HEK293 (cell line): ENCODE data around the gene PTCHD1.
A peak's percentile ranks its signal among the peaks of the same experiment; 100 is the strongest.

Experiments used
- CTCF ChIA-PET: fragments of 350-600 bp; formaldehyde crosslinking; extraction: SDS; loops from one replicate; lab custom pipeline; 2021; ENCODE audit warnings: antibody characterized with exemption; lab: Yijun Ruan, JAX
- POLR2A ChIA-PET: fragments of 300-600 bp; formaldehyde crosslinking; extraction: SDS; loops from one replicate; lab custom pipeline; 2020; ENCODE audit warnings: antibody characterized with exemption, inconsistent platforms; lab: Yijun Ruan, JAX
- H3K27ac ChIP-seq: fragments of 200-500 bp; sonication (Bioruptor generic); 2 replicates; pipeline ENCODE4 v1.5.1; 2014; ENCODE audit warnings: low read depth, low read length, control low read depth, inconsistent platforms; ENCODE audit errors: extremely low read depth
- H3K36me3 ChIP-seq, 2 experiments: fragments of 200-500 bp in 1 of 2; sonication (Bioruptor generic) in 1 of 2; 1 replicate in 1 of 2; 2 replicates in 1 of 2; pipeline ENCODE4 v1.5.1; 2014 to 2017; ENCODE audit warnings: inconsistent platforms in 2 of 2, low read length in 2 of 2; ENCODE audit not compliant: control insufficient read depth in 2 of 2, insufficient read depth in 1 of 2
- H3K4me1 ChIP-seq: fragments of 200-500 bp; sonication (Bioruptor generic); 2 replicates; pipeline ENCODE4 v1.5.1; 2014; ENCODE audit warnings: mild to moderate bottlenecking, low read length, inconsistent platforms; ENCODE audit not compliant: control insufficient read depth, insufficient read depth
- H3K4me3 ChIP-seq: 2 replicates; pipeline ENCODE4 v1.5.1; 2011; ENCODE audit warnings: low read depth, mild to moderate bottlenecking, control low read depth, low read length, moderate library complexity
- H3K9me3 ChIP-seq: fragments of 200-500 bp; sonication (Bioruptor generic); 2 replicates; pipeline ENCODE4 v1.5.1; 2014; ENCODE audit warnings: low read depth, low read length, inconsistent platforms; ENCODE audit not compliant: control insufficient read depth, insufficient read depth
- ELK4 ChIP-seq: IDR thresholded peaks from 2 replicates; pipeline ENCODE4 v1.6.1; 2011; ENCODE audit warnings: mild to moderate bottlenecking, low read depth, low read length, borderline replicate concordance
- PRDM6 ChIP-seq: fragments of 450-650 bp; formaldehyde crosslinking; IDR thresholded peaks from 2 replicates; pipeline ENCODE4 v1.5.1; 2017; ENCODE audit warnings: missing biosample characterization, missing genetic modification characterization
- SCRT2 ChIP-seq: fragments of 450-650 bp; formaldehyde crosslinking; IDR thresholded peaks from 2 replicates; pipeline ENCODE4 v1.5.1; 2016; ENCODE audit warnings: missing biosample characterization, missing genetic modification characterization
- SETDB1 ChIP-seq: IDR thresholded peaks from one replicate; pipeline ENCODE4 v1.6.1; 2017; ENCODE audit warnings: mild to moderate bottlenecking, low read length, moderate library complexity, mixed read lengths; ENCODE audit not compliant: insufficient read length
- SP3 ChIP-seq: fragments of 450-650 bp; formaldehyde crosslinking; IDR thresholded peaks from 2 replicates; pipeline ENCODE4 v1.5.1; 2016; ENCODE audit warnings: missing biosample characterization, missing genetic modification characterization
- ZBTB1 ChIP-seq: fragments of 450-650 bp; formaldehyde crosslinking; IDR thresholded peaks from 2 replicates; pipeline ENCODE4 v1.5.1; 2016; ENCODE audit warnings: missing biosample characterization, missing genetic modification characterization
- ZBTB7A ChIP-seq: fragments of 450-650 bp; formaldehyde crosslinking; IDR thresholded peaks from 2 replicates; pipeline ENCODE4 v1.5.1; 2016; ENCODE audit warnings: low read depth, missing biosample characterization, missing genetic modification characterization
- ZNF157 ChIP-seq: fragments of 450-650 bp; formaldehyde crosslinking; IDR thresholded peaks from 2 replicates; pipeline ENCODE4 v1.5.1; 2016; ENCODE audit warnings: missing biosample characterization, missing genetic modification characterization
- ZNF23 ChIP-seq: fragments of 450-650 bp; formaldehyde crosslinking; IDR thresholded peaks from 2 replicates; pipeline ENCODE4 v1.5.1; 2016; ENCODE audit warnings: missing biosample characterization, missing genetic modification characterization, borderline replicate concordance
- ZNF510 ChIP-seq: fragments of 450-650 bp; formaldehyde crosslinking; IDR thresholded peaks from 2 replicates; pipeline ENCODE4 v1.5.1; 2018; ENCODE audit warnings: mild to moderate bottlenecking, missing genetic modification characterization, missing biosample characterization; ENCODE audit not compliant: insufficient replicate concordance
- ZNF610 ChIP-seq: fragments of 450-650 bp; formaldehyde crosslinking; IDR thresholded peaks from 2 replicates; pipeline ENCODE4 v1.5.1; 2016; ENCODE audit warnings: missing biosample characterization, missing genetic modification characterization, borderline replicate concordance
- ZNF660 ChIP-seq: fragments of 450-650 bp; IDR thresholded peaks from 2 replicates; pipeline ENCODE4 v1.5.1; 2018; ENCODE audit warnings: missing biosample characterization, mild to moderate bottlenecking, missing genetic modification characterization
- ZNF677 ChIP-seq: fragments of 450-650 bp; IDR thresholded peaks from 2 replicates; pipeline ENCODE4 v1.5.0; 2018; ENCODE audit warnings: missing biosample characterization, mild to moderate bottlenecking, missing genetic modification characterization, moderate library complexity
- ZNF692 ChIP-seq: fragments of 450-650 bp; formaldehyde crosslinking; IDR thresholded peaks from 2 replicates; pipeline ENCODE4 v1.5.1; 2016; ENCODE audit warnings: missing biosample characterization, missing genetic modification characterization
- TF ChIP-seq, protein P1 (sequence below): fragments of 450-650 bp; formaldehyde crosslinking; IDR thresholded peaks from 2 replicates; pipeline ENCODE4 v1.5.1; 2016; ENCODE audit warnings: missing biosample characterization, missing genetic modification characterization
- TF ChIP-seq, protein P2 (sequence below): fragments of 450-650 bp; formaldehyde crosslinking; IDR thresholded peaks from 2 replicates; pipeline ENCODE4 v1.5.1; 2016; ENCODE audit warnings: missing biosample characterization, missing genetic modification characterization
- TF ChIP-seq, protein P3 (sequence below): fragments of 450-650 bp; formaldehyde crosslinking; IDR thresholded peaks from 2 replicates; pipeline ENCODE4 v1.5.1; 2016; ENCODE audit warnings: missing biosample characterization, missing genetic modification characterization
- TF ChIP-seq, protein P4 (sequence below): fragments of 450-650 bp; formaldehyde crosslinking; IDR thresholded peaks from 2 replicates; pipeline ENCODE4 v1.5.1; 2017; ENCODE audit warnings: missing biosample characterization, mild to moderate bottlenecking, missing genetic modification characterization, moderate library complexity

Gene PTCHD1

DNA sequence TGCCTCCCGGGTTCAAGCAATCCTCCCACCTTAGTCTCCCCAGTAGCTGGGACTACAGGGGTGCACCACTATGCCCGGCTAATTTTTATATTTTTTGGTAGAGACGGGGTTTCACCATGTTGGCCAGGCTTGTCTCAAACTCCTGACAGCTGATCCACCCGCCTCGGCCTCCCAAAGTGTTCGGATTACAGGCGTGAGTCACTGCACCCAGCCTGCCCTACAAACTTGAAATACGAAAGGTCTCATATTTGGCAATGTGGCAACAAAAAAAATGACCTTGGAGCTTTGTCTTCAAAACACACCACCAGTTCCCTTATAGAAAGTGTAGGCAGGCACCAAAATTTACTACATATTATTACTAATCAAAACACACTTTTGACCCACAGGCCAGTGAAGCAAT lies 22.9 kb upstream of the PTCHD1 start:
- Histone ChIP-seq H3K4me1 (no peaks in the 10 kb centered on the region), H3K4me3 (no peak overlapping the region), H3K36me3 (no peaks in the 10 kb centered on the region), H3K27ac (no peak overlapping the region), H3K9me3 (no peaks in the 10 kb centered on the region)
- TF ChIP-seq ZNF610 (tag by site-specific recombination) (no peak), SCRT2 (no peak)
- POLR2A ChIA-PET, result no interaction called here
- CTCF ChIA-PET, result no interaction called here

- H3K9me3 ChIP-seq, result no peaks in the 10 kb centered on the region
- no peaks in the 10 kb centered on the region for H3K4me1 ChIP-seq
- CTCF ChIA-PET, result no interaction called here
- no peak overlapping the region for H3K4me3 ChIP-seq
- H3K27ac ChIP-seq, result no peak overlapping the region
- H3K36me3 ChIP-seq, result no peaks in the 10 kb centered on the region
- POLR2A ChIA-PET, result no interaction called here
- no peak for TF ChIP-seq ELK4
- TF ChIP-seq ZBTB1, result no peak
- no peak for TF ChIP-seq ZNF510 (tag by site-specific recombination)
- TF ChIP-seq, protein P1, sequence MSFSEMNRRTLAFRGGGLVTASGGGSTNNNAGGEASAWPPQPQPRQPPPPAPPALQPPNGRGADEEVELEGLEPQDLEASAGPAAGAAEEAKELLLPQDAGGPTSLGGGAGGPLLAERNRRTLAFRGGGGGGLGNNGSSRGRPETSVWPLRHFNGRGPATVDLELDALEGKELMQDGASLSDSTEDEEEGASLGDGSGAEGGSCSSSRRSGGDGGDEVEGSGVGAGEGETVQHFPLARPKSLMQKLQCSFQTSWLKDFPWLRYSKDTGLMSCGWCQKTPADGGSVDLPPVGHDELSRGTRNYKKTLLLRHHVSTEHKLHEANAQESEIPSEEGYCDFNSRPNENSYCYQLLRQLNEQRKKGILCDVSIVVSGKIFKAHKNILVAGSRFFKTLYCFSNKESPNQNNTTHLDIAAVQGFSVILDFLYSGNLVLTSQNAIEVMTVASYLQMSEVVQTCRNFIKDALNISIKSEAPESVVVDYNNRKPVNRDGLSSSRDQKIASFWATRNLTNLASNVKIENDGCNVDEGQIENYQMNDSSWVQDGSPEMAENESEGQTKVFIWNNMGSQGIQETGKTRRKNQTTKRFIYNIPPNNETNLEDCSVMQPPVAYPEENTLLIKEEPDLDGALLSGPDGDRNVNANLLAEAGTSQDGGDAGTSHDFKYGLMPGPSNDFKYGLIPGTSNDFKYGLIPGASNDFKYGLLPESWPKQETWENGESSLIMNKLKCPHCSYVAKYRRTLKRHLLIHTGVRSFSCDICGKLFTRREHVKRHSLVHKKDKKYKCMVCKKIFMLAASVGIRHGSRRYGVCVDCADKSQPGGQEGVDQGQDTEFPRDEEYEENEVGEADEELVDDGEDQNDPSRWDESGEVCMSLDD (tag by site-specific recombination), result no peak
- TF ChIP-seq SETDB1, result no peak
- no peak for TF ChIP-seq ZNF677
- TF ChIP-seq ZBTB7A, result no peak
- TF ChIP-seq, protein P2, sequence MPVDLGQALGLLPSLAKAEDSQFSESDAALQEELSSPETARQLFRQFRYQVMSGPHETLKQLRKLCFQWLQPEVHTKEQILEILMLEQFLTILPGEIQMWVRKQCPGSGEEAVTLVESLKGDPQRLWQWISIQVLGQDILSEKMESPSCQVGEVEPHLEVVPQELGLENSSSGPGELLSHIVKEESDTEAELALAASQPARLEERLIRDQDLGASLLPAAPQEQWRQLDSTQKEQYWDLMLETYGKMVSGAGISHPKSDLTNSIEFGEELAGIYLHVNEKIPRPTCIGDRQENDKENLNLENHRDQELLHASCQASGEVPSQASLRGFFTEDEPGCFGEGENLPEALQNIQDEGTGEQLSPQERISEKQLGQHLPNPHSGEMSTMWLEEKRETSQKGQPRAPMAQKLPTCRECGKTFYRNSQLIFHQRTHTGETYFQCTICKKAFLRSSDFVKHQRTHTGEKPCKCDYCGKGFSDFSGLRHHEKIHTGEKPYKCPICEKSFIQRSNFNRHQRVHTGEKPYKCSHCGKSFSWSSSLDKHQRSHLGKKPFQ, result no peak
- no peak for TF ChIP-seq PRDM6 (tag by site-specific recombination)
- no peak for TF ChIP-seq ZNF157 (tag by site-specific recombination)
- TF ChIP-seq, all 188 proteins: peak for 0
Measured at GRCh38 chrX:23312136-23312535, 22.5 kb upstream of the PTCHD1 start.

DNA sequence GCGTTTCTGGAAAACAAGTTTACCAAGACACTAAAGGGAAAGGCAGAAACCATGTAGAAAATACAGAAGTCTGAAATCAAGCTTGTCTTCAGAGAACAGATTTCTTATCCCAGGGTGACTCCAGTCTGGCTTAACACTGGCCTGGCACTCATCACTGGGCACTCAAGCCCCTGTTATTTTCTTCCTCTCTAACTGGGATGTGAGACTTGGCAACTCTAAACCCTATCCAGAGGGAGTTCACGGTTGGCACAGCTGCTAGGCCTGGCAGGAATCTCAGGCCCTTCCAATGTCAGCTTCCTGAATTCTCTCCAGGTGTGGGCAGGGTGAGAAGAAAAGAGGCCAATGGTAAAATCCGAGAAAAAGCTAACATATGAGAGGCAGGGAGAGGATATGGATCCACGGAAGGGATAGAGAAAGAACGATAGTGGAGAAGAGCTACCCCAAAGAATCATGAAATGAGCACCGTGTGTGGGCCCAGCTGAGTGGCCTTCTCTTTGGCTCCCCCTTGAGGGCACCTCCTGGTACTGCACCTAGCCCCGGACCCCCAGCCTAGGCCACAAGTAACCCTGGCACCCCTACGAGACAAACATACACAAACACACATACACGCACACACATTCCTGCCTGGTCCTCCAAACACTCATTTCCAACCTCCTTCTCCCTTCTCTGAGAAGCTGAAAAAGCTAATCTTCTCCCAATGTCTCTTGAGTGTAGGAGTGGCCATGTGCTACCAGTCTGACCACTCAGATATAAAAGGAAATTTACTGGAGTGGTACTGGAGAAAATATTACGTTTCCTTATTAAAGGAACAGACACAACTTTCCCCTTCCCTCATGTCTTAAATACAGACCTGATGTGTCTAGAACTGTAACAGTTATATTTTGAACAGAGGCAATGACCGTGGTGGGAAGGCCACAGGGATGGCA lies 16.6 kb upstream of the PTCHD1 start:
- Histone ChIP-seq H3K27ac (no peak overlapping the region), H3K9me3 (no peaks in the 10 kb centered on the region), H3K4me1 (no peaks in the 10 kb centered on the region), H3K36me3 (no peaks in the 10 kb centered on the region), H3K4me3 (no peak overlapping the region)
- CTCF ChIA-PET, result interaction anchor here (0.6 to 1.6 kb wide), 27 partner anchors 9 to 1763 kb away, joined by 3 to 11 read pairs (median 3); no protein-coding TSS in a partner anchor
- POLR2A ChIA-PET, result interaction anchor here (0.5 kb wide), 1 partner anchor 60 kb away, joined by 4 read pairs; no protein-coding TSS in a partner anchor
- no peak for TF ChIP-seq SCRT2
- TF ChIP-seq SP3 (tag by site-specific recombination), result no peak
- TF ChIP-seq, protein P3, sequence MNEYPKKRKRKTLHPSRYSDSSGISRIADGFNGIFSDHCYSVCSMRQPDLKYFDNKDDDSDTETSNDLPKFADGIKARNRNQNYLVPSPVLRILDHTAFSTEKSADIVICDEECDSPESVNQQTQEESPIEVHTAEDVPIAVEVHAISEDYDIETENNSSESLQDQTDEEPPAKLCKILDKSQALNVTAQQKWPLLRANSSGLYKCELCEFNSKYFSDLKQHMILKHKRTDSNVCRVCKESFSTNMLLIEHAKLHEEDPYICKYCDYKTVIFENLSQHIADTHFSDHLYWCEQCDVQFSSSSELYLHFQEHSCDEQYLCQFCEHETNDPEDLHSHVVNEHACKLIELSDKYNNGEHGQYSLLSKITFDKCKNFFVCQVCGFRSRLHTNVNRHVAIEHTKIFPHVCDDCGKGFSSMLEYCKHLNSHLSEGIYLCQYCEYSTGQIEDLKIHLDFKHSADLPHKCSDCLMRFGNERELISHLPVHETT (tag by site-specific recombination), result no peak
- TF ChIP-seq ZNF23 (tag by site-specific recombination), result no peak
- TF ChIP-seq, protein P4, sequence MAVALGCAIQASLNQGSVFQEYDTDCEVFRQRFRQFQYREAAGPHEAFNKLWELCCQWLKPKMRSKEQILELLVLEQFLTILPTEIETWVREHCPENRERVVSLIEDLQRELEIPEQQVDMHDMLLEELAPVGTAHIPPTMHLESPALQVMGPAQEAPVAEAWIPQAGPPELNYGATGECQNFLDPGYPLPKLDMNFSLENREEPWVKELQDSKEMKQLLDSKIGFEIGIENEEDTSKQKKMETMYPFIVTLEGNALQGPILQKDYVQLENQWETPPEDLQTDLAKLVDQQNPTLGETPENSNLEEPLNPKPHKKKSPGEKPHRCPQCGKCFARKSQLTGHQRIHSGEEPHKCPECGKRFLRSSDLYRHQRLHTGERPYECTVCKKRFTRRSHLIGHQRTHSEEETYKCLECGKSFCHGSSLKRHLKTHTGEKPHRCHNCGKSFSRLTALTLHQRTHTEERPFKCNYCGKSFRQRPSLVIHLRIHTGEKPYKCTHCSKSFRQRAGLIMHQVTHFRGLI (tag by site-specific recombination), result no peak
- peak; percentile 83 for TF ChIP-seq ZNF692 (tag by site-specific recombination)
- no peak for TF ChIP-seq ZNF660 (tag by site-specific recombination)
